Bone marrow (tissue), 2 donors: ENCODE results near the gene ACKR3.

Source experiments
- DNase-seq, 2 donors: peaks; one replicate each; lab custom pipeline; 2025; lab: John Stamatoyannopoulos, UW

Gene ACKR3

GRCh38 chr2:236568922-236569572 lies 578 bp upstream of the ACKR3 start:
- DNase-seq, result no peak

GRCh38 chr2:236570081-236570868 lies 650 bp downstream of the ACKR3 start:
- DNase-seq, result no peak

- no peak for DNase-seq
Measured at GRCh38 chr2:236571145-236571544, 1.5 kb downstream of the ACKR3 start.

GRCh38 chr2:236572482-236572881 lies 2.9 kb downstream of the ACKR3 start:
- DNase-seq, result no peak

GRCh38 chr2:236573066-236573929 lies 3.7 kb downstream of the ACKR3 start:
- no peak for DNase-seq

GRCh38 chr2:236574000-236574399 lies 4.4 kb downstream of the ACKR3 start:
- no peak for DNase-seq

GRCh38 chr2:236574424-236575145 lies 5.0 kb downstream of the ACKR3 start:
- no peak for DNase-seq

GRCh38 chr2:236575510-236575909 lies 5.9 kb downstream of the ACKR3 start:
- DNase-seq, result no peak

- no peak for DNase-seq
Measured at GRCh38 chr2:236576087-236576486, 6.5 kb downstream of the ACKR3 start.

- DNase-seq, result no peak
Measured at GRCh38 chr2:236576953-236577352, 7.3 kb downstream of the ACKR3 start.

GRCh38 chr2:236577481-236578410 lies 8.1 kb downstream of the ACKR3 start:
- no peak for DNase-seq

- no peak for DNase-seq
Measured at GRCh38 chr2:236578411-236578846, 8.8 kb downstream of the ACKR3 start.

GRCh38 chr2:236579048-236579745 lies 9.6 kb downstream of the ACKR3 start:
- DNase-seq, result no peak

- DNase-seq, result no peak
Measured at GRCh38 chr2:236579746-236580315, 10.2 kb downstream of the ACKR3 start.

- no peak for DNase-seq
Measured at GRCh38 chr2:236580746-236581355, 11.2 kb downstream of the ACKR3 start.

- no peak for DNase-seq
Measured at GRCh38 chr2:236581546-236581945, 11.9 kb downstream of the ACKR3 start.

GRCh38 chr2:236582968-236583367 lies 13.3 kb downstream of the ACKR3 start:
- DNase-seq, result no peak

- no peak for DNase-seq
Measured at GRCh38 chr2:236583621-236584203, 14.1 kb downstream of the ACKR3 start.
